Right renal cortex interstitium (tissue), 3 donors: ENCODE measurements around the gene RTL10. TPM values are rescaled to one million over a fixed set of nuclear protein-coding genes. Genes with fewer than 3 reads are reported as not detected.
"Not testable (repeated sequence)": the region's sequence is repeated elsewhere in the genome, so short reads cannot be mapped to it uniquely, and the experiment has no call there.

ENCODE experiments used
- DNase-seq, 3 donors: peaks; one replicate each; pipeline ENCODE4 v3.0.0-alpha.2; 2013; ENCODE audit warnings: low read depth in 3 of 3, low spot score in 2 of 3
- polyA plus RNA-seq, 3 donors: library from polyadenylated mRNA; unstranded; fragments of 120-200 nt; gene quantifications; one replicate each; pipeline ENCODE4 v1.2.1, GENCODE V29; 2013; ENCODE audit not compliant: insufficient read length in 3 of 3

The RTL10 gene
- polyA plus RNA-seq, 3 donors, result 20.1 to 23.0 (median 21.8) TPM

DNA sequence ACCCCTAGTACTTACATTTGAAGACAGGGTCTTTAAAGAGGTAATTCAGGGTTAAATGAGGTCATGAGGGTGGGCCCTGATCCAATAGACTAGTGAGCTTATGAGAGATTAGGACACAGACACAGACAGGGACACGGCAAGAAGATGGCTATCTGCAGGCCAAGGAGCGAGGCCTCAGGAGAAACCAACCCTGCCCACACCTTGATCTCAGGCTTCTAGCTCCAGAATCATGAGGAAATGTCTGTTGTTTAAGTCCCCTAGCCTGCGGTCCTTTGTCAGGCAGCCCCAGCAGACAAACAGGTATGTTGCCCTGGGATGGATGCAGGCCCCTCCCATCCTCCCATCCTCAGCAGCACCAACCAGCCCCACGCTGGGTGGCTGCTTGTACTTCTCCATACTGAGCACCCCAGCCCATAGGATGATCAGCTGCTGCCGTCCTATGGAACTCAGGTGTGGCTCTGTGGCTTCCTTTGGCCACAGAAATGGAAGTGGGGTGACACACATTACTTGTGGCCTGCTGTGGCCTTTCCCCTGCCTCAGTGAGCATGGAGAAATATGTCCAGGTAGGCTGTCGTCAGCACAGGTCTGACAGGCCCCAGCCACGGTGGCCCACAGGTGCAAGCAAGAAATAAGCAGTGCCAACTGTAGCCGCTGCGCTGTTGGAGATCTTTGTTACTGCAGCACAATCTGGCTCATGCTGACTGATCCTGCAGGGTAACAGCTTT, 7.9 kb downstream of the RTL10 start:
- DNase-seq, result no peak

DNA sequence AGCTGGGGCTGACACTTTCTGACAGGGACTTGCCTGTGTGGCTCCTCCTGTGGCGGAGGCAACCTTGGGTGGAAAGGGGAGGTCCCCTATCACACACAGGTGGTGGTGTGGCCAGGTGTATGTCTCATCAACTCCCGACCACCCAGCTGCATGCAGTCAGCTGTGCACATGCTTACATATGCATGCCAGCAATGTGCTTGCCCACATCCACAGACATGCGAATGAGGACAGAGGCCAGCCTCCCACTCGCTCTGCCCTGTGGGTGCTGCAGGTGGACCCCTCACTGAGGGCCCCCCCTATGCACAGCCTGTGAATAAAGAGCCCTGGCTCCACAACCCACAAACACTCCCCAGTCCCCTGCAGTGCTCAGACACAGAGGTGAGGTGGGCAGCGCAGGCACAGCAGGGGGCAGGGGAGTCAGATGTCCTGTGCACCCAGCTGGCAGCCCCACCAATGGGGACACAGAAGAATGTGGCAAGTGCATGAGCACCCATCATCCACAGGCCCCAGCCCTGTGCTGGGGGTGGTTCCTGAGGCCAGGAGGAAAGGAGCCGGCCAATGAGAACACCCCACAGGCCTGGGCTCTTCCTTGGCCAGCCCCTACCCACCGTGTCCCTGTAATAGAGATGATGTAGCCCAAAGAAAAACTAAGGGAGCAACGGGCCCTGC, 9.5 kb downstream of the RTL10 start:
- DNase-seq, result no peak

DNA sequence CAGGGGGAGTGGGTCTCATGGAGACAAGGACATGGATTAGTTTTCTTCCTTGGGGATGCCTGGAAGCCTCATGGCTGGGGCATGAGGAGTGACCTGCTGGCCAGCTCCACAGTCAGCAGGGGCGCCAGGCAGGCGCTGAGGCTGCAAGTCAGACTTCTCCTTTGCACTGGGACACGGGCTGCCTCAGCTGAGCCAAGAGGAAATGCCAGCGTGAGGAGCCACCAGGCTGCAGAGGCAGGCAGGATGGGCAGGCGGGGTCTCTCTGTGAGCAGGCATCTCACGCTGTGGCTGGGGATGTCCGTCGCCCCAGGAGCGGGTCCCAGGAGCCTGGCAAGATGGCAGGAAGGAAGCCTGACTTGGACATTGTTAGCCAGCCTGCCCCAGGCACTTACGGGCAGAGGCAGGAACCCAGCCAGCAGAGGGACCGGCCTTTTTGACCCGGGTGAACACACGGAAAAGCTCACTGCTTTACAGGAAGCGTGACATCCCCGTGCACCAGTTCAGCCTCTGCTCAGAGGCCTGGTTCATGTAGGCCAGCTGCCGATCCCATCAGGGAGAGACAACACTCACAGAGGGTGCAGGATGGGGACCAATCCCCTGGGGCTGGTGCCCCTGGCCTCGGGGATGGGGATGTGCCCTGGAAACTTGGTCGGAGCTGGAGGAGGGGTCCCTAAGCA, 10.2 kb downstream of the RTL10 start:
- no peak for DNase-seq

DNA sequence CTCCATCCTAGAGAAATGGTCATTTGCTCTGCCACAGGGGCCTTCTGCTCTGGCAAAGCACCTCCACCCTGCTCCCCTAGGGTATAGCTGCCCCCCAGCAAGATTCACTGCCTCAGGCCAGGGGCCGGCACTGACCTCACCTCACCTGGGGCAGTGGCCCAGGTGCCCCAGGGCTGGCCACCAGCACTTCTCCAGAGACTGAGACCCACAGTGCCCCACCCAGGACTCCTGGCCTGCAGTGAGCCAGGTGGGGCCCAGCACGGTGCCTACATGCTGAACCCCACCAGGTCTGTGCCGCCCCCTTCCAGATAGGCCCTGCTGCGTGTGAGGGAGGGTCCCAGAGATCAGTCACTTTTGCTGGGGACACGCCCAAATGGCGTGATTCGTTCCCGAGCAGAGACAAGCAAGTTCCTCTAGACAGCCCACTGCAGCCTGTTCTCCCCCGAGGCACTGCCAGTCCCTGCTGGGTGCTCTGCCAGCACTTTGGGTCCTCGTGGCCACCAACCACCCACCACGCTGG, 10.8 kb downstream of the RTL10 start:
- DNase-seq, result no peak

DNA sequence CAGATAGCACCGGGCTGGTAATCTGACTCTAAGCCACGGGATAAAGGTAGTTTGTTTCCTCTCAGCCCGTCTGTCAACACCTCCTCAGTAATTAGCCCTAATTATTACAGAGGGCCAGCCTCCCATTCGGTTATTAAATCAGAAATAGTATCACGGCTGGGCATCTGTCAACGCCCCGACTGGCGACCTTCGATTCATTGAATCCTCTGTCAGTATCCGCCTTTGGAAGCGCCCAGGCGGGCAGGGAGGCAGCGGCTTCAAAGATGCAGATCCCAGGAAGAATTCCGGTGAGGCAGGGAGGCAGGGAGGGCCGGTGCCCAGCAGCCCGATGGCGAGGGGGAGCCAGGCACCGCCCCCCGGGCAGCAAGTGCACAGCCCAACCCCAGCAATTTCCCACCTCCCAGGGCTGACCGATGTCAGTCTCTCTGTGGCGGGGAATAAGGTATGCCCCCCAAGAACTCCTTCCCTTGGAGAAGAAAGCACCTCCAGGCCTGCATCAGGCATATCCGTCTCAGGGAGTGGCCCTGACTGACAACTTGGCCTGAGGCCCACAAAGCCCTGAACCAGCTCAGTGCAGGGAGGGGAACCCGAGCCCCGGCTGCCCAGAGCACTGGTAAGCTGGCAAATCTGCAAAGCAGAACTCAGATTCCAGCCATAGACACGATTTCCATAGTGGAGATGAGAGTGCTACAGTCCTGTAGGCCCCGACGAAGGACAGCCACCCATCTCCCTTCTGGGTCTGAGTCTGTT, 11.4 kb downstream of the RTL10 start:
- no peak for DNase-seq

DNA sequence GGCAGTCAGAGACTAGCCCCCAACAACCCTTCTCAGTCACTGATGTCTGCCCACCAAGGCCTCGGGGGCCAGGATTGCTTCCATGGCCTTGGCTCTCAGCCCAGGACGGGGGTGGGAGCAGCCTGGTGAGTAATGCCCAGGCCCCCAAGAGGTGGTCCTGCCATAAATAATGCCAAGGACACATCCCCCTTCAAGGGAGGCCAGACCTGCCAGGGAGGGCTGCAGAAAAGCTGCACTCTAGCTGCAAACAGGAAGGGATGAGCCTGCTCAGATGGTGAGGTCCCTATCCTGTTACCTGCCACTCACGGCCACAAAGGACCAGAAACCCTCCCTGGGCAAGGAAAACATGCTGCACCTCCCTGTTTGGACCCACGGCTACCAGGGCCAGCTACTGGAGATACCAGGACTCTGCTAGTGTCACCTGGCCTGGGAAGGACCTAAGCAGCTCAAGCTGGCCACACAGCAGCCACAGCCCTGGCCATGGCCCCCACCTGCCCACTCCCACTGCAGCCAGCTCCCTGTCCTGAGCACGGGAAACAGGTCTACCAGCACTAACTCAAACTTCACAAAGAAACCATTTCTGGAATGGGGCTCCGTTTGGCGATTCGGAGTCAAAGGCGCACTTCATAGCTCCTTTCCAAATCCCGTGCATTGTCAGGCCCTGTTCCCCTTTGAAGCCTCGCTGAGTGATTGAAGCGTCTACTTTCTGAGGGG, 12.1 kb downstream of the RTL10 start:
- DNase-seq, result no peak

DNA sequence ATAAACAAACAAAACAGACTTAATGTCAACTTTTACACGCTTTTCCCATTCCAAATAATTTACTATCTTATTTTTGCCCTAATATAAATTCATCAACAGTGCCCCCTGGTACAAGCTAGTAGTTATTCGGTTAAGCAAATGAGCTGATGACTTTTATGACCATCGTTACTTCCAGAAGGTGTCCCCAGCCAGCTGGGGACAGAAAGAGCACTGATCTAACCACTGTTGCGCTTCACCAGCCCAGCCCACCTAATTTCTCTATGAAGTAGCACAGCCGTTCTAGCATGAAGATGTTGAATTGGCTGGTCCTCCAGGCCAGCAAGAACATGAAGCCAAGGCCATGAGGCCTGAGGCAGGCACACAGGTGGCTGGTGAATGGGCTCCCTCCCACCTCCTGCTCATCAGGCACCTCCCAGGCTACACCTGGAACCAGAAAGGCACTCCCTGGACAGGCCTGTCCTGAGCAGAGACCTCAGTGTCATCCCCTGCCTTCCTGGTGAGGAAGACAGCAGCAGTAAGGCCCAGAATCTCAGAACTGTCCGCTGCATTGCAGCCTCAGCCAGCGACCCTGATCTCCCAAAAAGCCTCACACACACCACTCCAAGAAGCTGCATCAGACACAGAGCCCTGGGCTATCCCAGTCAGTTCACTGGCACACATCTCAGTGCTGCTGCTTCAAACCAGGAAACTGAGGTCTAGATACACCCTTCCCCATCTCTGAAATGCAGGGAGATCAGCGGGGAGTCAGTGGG, 12.9 kb downstream of the RTL10 start:
- no peak for DNase-seq

DNA sequence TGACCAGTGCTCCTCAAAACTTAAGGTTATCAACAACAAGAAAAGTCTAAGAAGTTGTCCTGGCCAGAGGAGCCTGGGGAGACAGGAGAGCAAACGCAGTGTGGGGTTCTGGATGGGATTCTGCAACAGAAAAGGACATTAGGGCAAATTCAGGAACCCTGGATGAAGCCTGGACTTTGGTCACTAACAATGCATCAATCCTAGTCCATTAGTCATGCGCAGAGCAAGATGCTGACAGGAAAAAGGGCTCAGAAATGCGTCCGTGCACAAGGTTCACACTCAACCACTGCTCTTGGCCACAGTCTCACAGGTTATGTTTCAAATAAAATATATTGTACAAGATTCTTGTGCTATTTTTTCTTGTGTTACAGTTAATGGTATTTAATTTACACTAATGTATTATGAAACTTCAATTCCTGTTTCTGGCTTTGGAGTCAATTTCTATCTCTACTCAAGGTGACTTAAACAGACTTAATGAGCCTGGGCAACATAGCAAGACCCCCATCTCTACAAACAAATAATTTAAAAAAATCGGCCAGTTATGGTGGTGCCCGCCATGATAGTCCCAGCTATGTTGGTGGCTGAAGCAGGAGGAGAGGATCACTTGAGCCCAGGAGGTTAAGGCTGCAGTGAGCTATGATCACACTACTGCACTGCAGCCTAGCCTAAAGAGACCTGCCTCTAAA, 13.6 kb downstream of the RTL10 start:
- DNase-seq, result no peak

DNA sequence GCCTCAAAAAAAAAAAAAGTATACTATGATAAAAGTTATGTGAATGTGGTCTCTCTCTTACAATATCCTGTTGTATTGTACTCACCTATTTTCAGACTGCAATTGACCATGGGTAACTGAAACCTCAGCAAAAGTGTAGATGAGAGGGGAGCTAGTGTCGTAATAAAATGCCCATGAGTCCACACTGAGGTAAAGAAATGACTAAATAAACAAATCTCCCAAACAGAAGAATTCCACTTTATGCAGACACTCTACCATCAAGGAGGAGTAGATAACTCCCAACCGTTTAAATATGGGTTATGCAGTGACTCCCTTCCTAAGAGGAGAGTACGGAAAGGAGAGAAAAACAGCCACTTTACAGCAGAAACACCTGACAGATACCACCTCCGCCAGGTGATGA, 14.6 kb downstream of the RTL10 start:
- no peak for DNase-seq

DNA sequence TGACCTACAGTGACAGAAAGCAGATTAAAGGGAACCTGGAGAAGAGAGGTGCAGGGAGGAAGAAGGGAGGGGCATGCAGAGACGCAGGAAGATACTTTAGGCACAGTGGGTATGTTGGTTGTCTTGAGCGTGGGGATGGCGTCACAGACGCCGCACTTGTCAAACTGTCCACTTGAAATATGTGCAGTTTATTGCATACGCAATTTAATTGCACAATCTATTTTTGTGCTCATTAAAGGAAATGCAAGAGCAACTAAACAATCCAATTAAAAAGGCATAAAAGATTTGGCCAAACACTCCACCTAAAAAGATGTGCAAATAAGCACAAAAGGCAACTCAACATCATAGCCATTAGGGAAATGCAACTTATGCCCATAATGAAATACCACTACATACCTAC, 16.8 kb downstream of the RTL10 start:
- DNase-seq, result no peak

DNA sequence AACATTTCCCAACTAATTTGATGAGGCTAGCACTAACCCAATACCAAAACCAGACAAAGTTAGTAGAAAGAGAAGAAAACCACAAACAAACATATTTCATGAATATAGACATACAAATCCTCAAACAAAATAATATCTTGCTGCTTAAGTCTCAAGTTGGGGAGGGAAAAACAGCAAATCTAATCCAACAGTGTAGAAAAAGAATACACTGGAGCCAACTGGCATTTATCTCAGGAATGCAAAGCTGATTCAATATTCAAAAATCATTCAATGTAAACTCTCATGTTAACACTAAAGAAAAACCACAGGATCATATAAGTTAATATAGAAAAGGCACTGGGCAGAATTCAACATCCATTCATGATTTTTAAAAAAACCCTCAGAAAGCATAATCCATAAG, 18.2 kb downstream of the RTL10 start:
- DNase-seq, result no peak

DNA sequence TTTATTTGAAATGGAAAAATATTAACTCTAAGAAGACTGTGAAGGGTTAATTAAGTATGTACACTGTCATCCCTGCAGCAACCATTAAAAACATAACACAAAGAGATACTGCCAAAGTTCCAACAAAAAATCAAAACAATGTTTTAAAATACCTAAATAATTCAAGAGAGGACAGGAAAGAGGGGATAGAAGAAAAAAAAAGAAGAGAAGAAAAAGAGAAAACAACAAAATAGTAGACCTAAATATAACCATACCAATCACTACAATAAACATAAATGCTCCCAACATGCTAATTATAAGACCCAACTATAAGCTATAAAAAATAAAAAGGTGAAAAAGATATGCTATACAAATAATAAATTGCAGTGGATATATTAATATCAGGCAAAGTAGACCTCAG, 20.1 kb downstream of the RTL10 start:
- no peak for DNase-seq

DNA sequence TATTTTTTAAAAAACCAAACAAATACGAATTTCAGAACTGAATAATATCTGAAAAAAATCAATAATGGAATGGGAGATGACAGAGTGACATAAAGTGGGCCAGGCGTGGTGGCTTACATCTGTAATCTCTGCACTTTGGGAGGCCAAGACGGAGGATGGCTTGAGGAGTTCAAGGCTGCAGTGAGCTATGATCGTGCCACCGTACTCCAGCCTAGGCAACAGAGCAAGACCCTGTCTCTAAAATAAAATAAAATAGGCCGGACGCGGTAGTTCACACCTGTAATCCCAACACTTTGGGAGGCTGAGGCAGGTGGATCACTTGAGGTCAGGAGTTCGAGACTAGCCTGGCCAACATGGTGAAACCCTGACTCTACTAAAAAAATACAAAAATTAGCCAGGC, 21.3 kb downstream of the RTL10 start:
- DNase-seq, result not testable (repeated sequence)

DNA sequence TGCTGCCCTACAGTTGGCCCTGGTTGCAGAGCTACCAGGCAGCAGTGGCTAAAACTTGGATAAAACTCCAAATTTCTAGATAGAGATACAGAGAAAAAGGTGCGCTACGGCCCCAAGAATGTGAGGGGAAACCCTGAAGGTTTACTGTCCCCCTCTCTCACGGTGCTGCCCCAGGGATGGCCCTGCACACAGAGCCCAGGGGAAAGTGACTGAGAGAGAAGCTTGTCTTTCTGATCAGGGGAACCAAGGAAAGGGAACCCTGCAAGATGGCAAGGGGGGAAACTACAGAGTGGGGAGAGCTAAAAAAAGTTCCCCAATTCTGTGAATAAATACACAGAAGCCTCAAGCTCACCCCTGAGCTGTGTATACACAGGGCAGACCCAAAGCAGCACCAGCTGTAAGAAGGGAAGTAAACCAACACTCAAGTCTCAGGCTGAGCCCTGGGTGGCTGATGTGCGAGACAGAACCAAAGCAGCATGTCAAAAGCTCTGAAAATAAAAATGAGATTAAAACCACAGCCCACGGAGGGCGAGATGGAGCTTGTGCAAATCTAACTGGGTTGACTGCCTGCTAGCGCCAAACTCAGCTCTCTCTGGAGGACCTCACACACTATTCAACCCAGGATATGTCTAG, 22.1 kb downstream of the RTL10 start:
- DNase-seq, result no peak

DNA sequence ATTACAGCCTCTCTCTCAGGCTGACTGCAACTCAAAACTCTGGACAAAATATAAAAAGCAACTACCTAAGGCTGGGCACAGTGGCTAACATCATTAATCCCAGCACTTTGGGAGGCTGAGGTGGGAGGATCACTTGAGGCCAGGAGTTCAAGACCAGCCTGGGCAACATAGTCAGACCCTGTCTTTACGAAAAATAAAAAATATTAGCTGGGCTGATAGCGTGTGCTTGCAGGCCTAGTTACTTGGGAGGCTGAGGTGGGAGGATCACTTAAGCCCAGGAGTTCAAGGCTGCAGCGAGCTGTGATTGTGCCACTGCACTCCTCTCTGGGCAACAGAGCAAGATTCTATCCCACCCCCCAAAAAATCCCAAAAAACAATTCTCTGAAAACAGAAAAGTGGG, 22.7 kb downstream of the RTL10 start:
- DNase-seq, result not testable (repeated sequence)

DNA sequence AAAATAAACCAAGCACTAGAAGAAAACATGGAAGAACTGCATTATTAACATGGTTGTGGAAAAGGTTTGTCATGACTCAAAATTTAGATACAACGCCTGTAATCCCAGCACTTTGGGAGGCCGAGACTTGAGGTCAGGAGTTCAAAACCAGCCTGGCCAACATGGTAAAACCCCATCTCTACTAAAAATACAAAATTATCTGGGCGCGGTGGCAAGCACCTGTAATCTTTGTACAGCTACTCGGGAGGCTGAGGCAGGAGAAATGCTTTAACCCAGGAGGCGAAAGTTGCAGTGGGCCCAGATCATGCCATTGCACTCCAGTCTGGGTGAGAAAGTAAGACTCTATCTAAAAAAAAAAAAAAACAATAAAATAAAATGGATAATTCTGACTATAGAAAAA, 23.7 kb downstream of the RTL10 start:
- no peak for DNase-seq

DNA sequence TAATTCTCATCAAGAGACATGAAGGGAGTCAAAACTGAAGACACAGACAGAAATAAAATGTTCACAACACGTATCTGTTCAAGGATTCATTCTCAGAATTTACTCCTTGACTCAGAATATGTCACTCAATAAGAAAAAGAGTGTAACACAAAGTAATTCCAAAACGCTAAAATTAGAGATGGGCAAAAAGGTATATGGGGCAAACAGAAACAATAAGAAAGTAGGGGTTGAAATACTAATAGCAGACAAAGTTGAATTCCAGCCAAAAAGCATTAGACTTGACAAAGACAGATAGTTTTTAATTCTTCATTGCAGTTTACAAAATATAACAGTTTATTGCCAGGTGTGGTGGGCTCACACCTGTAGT, 26.7 kb downstream of the RTL10 start:
- no peak for DNase-seq

DNA sequence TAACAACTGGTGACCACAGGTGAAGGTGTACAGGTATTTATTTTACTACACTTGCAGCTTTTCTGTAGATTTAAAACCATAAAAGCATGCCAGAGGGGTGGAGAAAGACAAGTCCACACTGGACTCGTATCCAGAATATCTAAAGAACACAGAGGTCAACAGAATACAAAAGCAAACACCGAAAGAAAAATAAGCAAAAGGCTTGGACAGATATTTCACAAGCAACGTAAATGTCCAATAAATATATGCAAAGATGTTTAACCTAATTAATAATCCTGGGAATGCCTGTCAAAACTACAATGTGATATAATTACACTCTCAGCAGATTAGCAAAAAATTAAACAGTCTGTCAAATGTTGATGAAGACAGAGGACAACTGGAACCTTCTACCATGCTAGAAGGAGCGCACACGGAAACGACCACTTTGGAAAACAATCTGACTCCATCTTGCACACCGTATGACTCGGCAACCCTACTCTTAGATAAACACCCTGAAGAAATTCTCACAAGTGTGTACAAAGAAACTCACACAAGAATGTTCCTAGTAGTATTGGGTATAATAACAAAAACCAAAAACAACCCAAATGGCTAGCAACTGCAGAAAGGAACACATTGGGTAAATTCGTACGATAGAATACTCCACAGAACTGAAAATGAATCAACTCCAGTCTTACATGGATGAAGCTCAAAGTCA, 27.2 kb downstream of the RTL10 start:
- DNase-seq, result no peak
